Uterus (tissue), 2 donors: Measurements from ENCODE around the gene MEIS1.

ENCODE experiments used
- POLR2A ChIP-seq, 2 donors: fragments of 450-650 bp; IDR thresholded peaks; one replicate each; pipeline ENCODE4 v1.6.1; 2016; ENCODE audit warnings: antibody characterized with exemption in 2 of 2, mild to moderate bottlenecking in 1 of 2, moderate library complexity in 1 of 2
- TF ChIP-seq, protein P1 (sequence below), 4 experiments: fragments of 200-600 bp in 2 of 4; fragments of 450-650 bp in 2 of 4; sonication (generic) in 2 of 4; IDR thresholded peaks; one replicate each; pipeline ENCODE4 v1.5.1; 2016 to 2019; ENCODE audit warnings: antibody characterized with exemption in 4 of 4, mild to moderate bottlenecking in 2 of 4, moderate library complexity in 1 of 4

DNA sequence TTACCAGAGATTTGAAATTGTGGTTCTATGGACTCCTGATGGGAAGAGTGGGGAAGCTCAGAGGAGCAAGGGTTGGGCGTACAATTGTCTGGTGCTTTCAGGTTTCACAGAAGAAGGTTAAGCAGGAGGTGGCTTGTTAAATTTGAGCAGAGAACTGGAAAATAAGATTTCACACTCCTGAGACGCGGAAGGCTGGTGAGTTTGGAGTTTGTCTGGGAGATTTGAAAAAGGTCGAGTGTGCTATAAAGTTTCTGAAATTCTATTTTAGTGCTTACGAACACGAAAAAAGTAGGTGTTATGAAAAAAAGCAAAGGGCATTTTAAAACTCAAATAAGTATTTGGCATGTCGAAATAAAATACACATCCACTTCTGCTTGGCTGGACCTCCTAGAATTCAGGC lies 170.1 kb downstream of the MEIS1 start:
- TF ChIP-seq, protein P1, sequence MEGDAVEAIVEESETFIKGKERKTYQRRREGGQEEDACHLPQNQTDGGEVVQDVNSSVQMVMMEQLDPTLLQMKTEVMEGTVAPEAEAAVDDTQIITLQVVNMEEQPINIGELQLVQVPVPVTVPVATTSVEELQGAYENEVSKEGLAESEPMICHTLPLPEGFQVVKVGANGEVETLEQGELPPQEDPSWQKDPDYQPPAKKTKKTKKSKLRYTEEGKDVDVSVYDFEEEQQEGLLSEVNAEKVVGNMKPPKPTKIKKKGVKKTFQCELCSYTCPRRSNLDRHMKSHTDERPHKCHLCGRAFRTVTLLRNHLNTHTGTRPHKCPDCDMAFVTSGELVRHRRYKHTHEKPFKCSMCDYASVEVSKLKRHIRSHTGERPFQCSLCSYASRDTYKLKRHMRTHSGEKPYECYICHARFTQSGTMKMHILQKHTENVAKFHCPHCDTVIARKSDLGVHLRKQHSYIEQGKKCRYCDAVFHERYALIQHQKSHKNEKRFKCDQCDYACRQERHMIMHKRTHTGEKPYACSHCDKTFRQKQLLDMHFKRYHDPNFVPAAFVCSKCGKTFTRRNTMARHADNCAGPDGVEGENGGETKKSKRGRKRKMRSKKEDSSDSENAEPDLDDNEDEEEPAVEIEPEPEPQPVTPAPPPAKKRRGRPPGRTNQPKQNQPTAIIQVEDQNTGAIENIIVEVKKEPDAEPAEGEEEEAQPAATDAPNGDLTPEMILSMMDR (IDR thresholded peaks at IDR 0.05): no peak
- no peak for TF ChIP-seq POLR2A (IDR thresholded peaks at IDR 0.05)
